Keratinocyte (primary cell): ENCODE data around the gene DPH6. TPM values are rescaled to one million over a fixed set of nuclear protein-coding genes. Genes with fewer than 3 reads are reported as not detected.
A peak's percentile ranks its signal among the peaks of the same experiment; 100 is the strongest.

Experiments
- DNase-seq: peaks from one replicate; pipeline ENCODE4 v3.0.0-alpha.2; 2011; ENCODE audit warnings: low read depth, missing footprints, low spot score
- FAIRE-seq: peaks from 2 replicates; lab custom pipeline; 2011; peaks lifted over from hg19 to GRCh38; lab: Jason Lieb, UNC
- H2AFZ ChIP-seq: 2 replicates; pipeline ENCODE4 v1.6.0; 2012; ENCODE audit warnings: low read length, control low read depth, inconsistent platforms; ENCODE audit not compliant: control insufficient read depth
- H3K27ac ChIP-seq: 2 replicates; pipeline ENCODE4 v1.5.1; 2011; ENCODE audit warnings: low read length; ENCODE audit not compliant: control insufficient read depth, insufficient read depth
- H3K27me3 ChIP-seq: 3 replicates; pipeline ENCODE4 v1.6.0; 2011; ENCODE audit warnings: low read length; ENCODE audit not compliant: control insufficient read depth, insufficient read depth; ENCODE audit errors: extremely low read depth
- H3K36me3 ChIP-seq, 2 experiments: 2 replicates in 1 of 2; 3 replicates in 1 of 2; pipeline ENCODE4 v1.5.1; 2011; ENCODE audit warnings: low read length in 2 of 2, mild to moderate bottlenecking in 1 of 2; ENCODE audit not compliant: control insufficient read depth in 2 of 2, insufficient read depth in 2 of 2; ENCODE audit errors: extremely low read depth in 1 of 2
- H3K4me1 ChIP-seq: 3 replicates; pipeline ENCODE4 v1.5.1; 2011; ENCODE audit warnings: low read length; ENCODE audit not compliant: control insufficient read depth, insufficient read depth; ENCODE audit errors: extremely low read depth
- H3K4me2 ChIP-seq: 3 replicates; pipeline ENCODE4 v1.6.0; 2011; ENCODE audit warnings: low read depth, low read length; ENCODE audit not compliant: control insufficient read depth, insufficient read depth; ENCODE audit errors: extremely low read depth
- H3K4me3 ChIP-seq, 3 experiments: fragments of 200-600 bp in 1 of 3; sonication (generic) in 1 of 3; 2 replicates in 2 of 3; 3 replicates in 1 of 3; pipeline ENCODE4 v1.5.1; 2011 to 2016; ENCODE audit warnings: low read length in 3 of 3, mild to moderate bottlenecking in 3 of 3, control low read depth in 2 of 3, inconsistent platforms in 1 of 3, low read depth in 1 of 3, mixed read lengths in 1 of 3, mixed run types in 1 of 3, moderate library complexity in 1 of 3; ENCODE audit not compliant: control insufficient read depth in 2 of 3, insufficient read depth in 2 of 3; ENCODE audit errors: extremely low read depth in 1 of 3
- H3K79me2 ChIP-seq: 2 replicates; pipeline ENCODE4 v1.6.0; 2012; ENCODE audit warnings: low read length; ENCODE audit not compliant: control insufficient read depth, insufficient read depth
- H3K9ac ChIP-seq: 3 replicates; pipeline ENCODE4 v1.6.0; 2011; ENCODE audit warnings: low read length; ENCODE audit not compliant: control insufficient read depth, insufficient read depth; ENCODE audit errors: extremely low read depth
- H3K9me1 ChIP-seq: 3 replicates; pipeline ENCODE4 v1.6.0; 2011; ENCODE audit warnings: low read length; ENCODE audit not compliant: control insufficient read depth, insufficient read depth; ENCODE audit errors: extremely low read depth
- H3K9me3 ChIP-seq: 2 replicates; pipeline ENCODE4 v1.5.1; 2012; ENCODE audit warnings: low read depth, low read length; ENCODE audit not compliant: control insufficient read depth
- H4K20me1 ChIP-seq: 3 replicates; pipeline ENCODE4 v1.6.0; 2011; ENCODE audit warnings: low read length; ENCODE audit not compliant: control insufficient read depth, insufficient read depth; ENCODE audit errors: extremely low read depth
- EZH2 ChIP-seq: IDR thresholded peaks from one replicate; pipeline ENCODE4 v1.6.1; 2012; ENCODE audit warnings: inconsistent platforms, mild to moderate bottlenecking, low read length, moderate library complexity
- dilution Hi-C: fragments of 300-500 bp; cut with MboI; formaldehyde crosslinking; loops from one replicate; pipeline ENCODE4 v1.7.0; 2020; ENCODE audit warnings: low sequenced_read_pairs; ENCODE audit not compliant: extremely low pct_ligation_motif_present
- polyA plus RNA-seq, 5 experiments: library from polyadenylated mRNA; depleted of rRNA in 3 of 5; stranded (reverse) in 3 of 5; stranded (forward) in 1 of 5; unstranded in 1 of 5; fragments of >200 nt; gene quantifications; 1 replicate in 1 of 5; 2 replicates in 3 of 5; 3 replicates in 1 of 5; pipeline versions ENCODE4 v1.2.1 to v1.2.3, GENCODE V29; 2011 to 2012; ENCODE audit warnings: missing spikeins in 2 of 5, low read depth in 1 of 5, low replicate concordance in 1 of 5
- TF ChIP-seq, protein P1 (sequence below), 3 experiments: IDR thresholded peaks in 1 of 3; conservative IDR thresholded peaks in 1 of 3; optimal IDR thresholded peaks in 1 of 3; 2 replicates in 2 of 3; 3 replicates in 1 of 3; pipeline versions ENCODE3 to v1.5.1; 2011; ENCODE audit warnings: low read length in 3 of 3, mild to moderate bottlenecking in 3 of 3, moderate library complexity in 2 of 3, control low read depth in 1 of 3, inconsistent platforms in 1 of 3; ENCODE audit not compliant: insufficient read depth in 2 of 3; ENCODE audit errors: extremely low read depth in 1 of 3

The DPH6 gene
- polyA plus RNA-seq, 1 donor (not counting 4 experiments of a cell fraction or from before 2014, with no cell fraction given) = 13.6 TPM

DNA sequence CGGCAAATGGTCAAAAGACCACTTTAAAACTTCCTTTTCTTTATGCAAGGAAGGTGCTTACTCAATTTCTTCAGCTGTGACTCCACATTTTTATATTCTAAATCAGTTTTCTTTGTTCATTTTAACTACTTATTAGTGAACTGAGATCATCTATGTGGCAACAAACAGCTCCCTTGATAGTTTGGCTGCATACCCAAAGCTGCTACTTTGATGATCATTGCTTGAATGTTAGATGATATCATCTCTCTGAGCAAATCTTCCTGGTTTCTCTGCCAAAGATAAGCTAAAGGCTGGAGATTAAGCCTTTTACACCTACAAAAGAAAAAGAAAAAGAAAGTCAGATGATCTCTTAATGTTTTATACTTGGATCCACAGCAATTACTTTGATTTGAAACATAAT, 95.5 kb downstream of the DPH6 start:
- Histone ChIP-seq H3K27me3 (no peaks in the 10 kb centered on the region), H3K36me3 (no peaks in the 10 kb centered on the region), H3K4me2 (no peak overlapping the region), H4K20me1 (no peaks in the 10 kb centered on the region), H3K9me3 (no peaks in the 10 kb centered on the region), H3K4me3 (no peak overlapping the region), H3K4me1 (peaks cover 4% of the 10 kb centered on the region), H2AFZ (no peak overlapping the region), H3K9ac (no peak overlapping the region), H3K9me1 (no peaks in the 10 kb centered on the region), H3K27ac (no peak overlapping the region), H3K79me2 (no peaks in the 10 kb centered on the region)
- TF ChIP-seq EZH2 = no peak
- TF ChIP-seq, protein P1, sequence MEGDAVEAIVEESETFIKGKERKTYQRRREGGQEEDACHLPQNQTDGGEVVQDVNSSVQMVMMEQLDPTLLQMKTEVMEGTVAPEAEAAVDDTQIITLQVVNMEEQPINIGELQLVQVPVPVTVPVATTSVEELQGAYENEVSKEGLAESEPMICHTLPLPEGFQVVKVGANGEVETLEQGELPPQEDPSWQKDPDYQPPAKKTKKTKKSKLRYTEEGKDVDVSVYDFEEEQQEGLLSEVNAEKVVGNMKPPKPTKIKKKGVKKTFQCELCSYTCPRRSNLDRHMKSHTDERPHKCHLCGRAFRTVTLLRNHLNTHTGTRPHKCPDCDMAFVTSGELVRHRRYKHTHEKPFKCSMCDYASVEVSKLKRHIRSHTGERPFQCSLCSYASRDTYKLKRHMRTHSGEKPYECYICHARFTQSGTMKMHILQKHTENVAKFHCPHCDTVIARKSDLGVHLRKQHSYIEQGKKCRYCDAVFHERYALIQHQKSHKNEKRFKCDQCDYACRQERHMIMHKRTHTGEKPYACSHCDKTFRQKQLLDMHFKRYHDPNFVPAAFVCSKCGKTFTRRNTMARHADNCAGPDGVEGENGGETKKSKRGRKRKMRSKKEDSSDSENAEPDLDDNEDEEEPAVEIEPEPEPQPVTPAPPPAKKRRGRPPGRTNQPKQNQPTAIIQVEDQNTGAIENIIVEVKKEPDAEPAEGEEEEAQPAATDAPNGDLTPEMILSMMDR (optimal IDR thresholded peaks at IDR 0.05 in 1 of 3, IDR thresholded peaks at IDR 0.05 in 1 of 3, conservative IDR thresholded peaks at IDR 0.05 in 1 of 3; ENCODE audit: extremely low read depth in 1 of 3, insufficient read depth in 2 of 3, low read length in 3 of 3) = no peak
- FAIRE-seq (peak; percentile 75), DNase-seq (no peak)
- dilution Hi-C loops = no loop called here

DNA sequence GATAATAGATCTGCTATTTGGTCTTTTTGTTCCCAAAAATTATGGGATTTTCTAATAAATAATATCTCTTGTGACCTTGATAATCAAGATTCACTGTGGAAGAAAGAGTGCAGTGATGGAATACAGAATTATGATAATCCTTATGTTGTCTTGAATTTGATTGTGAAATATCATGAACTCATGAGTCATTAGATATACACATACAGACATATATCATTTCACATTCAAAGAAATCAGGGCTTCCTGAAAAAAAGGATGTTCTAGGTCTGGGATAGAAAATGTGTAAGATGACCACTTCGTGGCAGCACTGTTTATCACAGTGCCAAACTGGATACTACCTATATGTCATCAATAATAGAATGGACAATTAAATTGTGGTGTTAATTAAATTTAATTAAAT, 97.7 kb downstream of the DPH6 start:
- no peaks in the 10 kb centered on the region for H3K79me2 ChIP-seq
- H3K27me3 ChIP-seq = no peaks in the 10 kb centered on the region
- DNase-seq (no peak), FAIRE-seq (no peak)
- H3K9me1 ChIP-seq = no peaks in the 10 kb centered on the region
- H3K9me3 ChIP-seq = no peaks in the 10 kb centered on the region
- H3K9ac ChIP-seq = no peak overlapping the region
- no peaks in the 10 kb centered on the region for H4K20me1 ChIP-seq
- H3K4me1 ChIP-seq = no peaks in the 10 kb centered on the region
- H3K4me3 ChIP-seq = no peak overlapping the region
- H2AFZ ChIP-seq = no peak overlapping the region
- dilution Hi-C loops = no loop called here
- H3K36me3 ChIP-seq = no peaks in the 10 kb centered on the region
- no peak overlapping the region for H3K4me2 ChIP-seq
- TF ChIP-seq, protein P1 (optimal IDR thresholded peaks at IDR 0.05 in 1 of 3, IDR thresholded peaks at IDR 0.05 in 1 of 3, conservative IDR thresholded peaks at IDR 0.05 in 1 of 3; ENCODE audit: extremely low read depth in 1 of 3, insufficient read depth in 2 of 3, low read length in 3 of 3) = no peak
- H3K27ac ChIP-seq = no peak overlapping the region
